H54 (cell line): ENCODE results near the gene SYNE2.

Source experiments
- DNase-seq: peaks from one replicate; pipeline ENCODE4 v3.0.0; 2011; ENCODE audit warnings: low spot score, mixed read lengths; ENCODE audit not compliant: insufficient read length
- FAIRE-seq: peaks from 3 replicates; lab custom pipeline; 2011; peaks lifted over from hg19 to GRCh38; lab: Jason Lieb, UNC
- POLR2A ChIP-seq: IDR thresholded peaks from 2 replicates; pipeline ENCODE4 v1.6.1; 2011; ENCODE audit warnings: low read depth, mild to moderate bottlenecking, low read length

The SYNE2 gene

GRCh38 chr14:64232095-64232838 lies 379.5 kb downstream of the SYNE2 start:
- peak; percentile 99 for FAIRE-seq
- no peak for TF ChIP-seq POLR2A
- DNase-seq = peak; percentile 63

GRCh38 chr14:64232944-64233343 lies 380.1 kb downstream of the SYNE2 start:
- DNase-seq = no peak
- no peak for TF ChIP-seq POLR2A
- no peak for FAIRE-seq

- FAIRE-seq = no peak
- no peak for TF ChIP-seq POLR2A
Observed at GRCh38 chr14:64233531-64234190, 380.9 kb downstream of the SYNE2 start.

GRCh38 chr14:64234877-64235651 lies 382.3 kb downstream of the SYNE2 start:
- FAIRE-seq (peak; percentile 87), DNase-seq (peak; percentile 50)
- TF ChIP-seq POLR2A = no peak

More at GRCh38 chr14:64233531-64234190, 380.9 kb downstream of the SYNE2 start:
- no peak for DNase-seq

- FAIRE-seq = no peak
- TF ChIP-seq POLR2A = no peak
Observed at GRCh38 chr14:64235652-64236640, 383.1 kb downstream of the SYNE2 start.

GRCh38 chr14:64238049-64238448 lies 385.2 kb downstream of the SYNE2 start:
- DNase-seq (no peak), FAIRE-seq (no peak)
- no peak for TF ChIP-seq POLR2A

More at GRCh38 chr14:64235652-64236640, 383.1 kb downstream of the SYNE2 start:
- DNase-seq = no peak

GRCh38 chr14:64238631-64239030 lies 385.8 kb downstream of the SYNE2 start:
- no peak for FAIRE-seq
- no peak for DNase-seq
- TF ChIP-seq POLR2A = no peak

- FAIRE-seq (no peak), DNase-seq (no peak)
- no peak for TF ChIP-seq POLR2A
Observed at GRCh38 chr14:64244279-64244678, 391.5 kb downstream of the SYNE2 start.

- DNase-seq (no peak), FAIRE-seq (no peak)
- TF ChIP-seq POLR2A = no peak
Observed at GRCh38 chr14:64245491-64245890, 392.7 kb downstream of the SYNE2 start.

- no peak for FAIRE-seq
- DNase-seq = no peak
- TF ChIP-seq POLR2A = no peak
Observed at GRCh38 chr14:64246688-64247087, 393.9 kb downstream of the SYNE2 start.

GRCh38 chr14:64247195-64247594 lies 394.4 kb downstream of the SYNE2 start:
- no peak for TF ChIP-seq POLR2A
- DNase-seq (no peak), FAIRE-seq (no peak)

GRCh38 chr14:64248689-64249088 lies 395.9 kb downstream of the SYNE2 start:
- FAIRE-seq (no peak), DNase-seq (no peak)
- TF ChIP-seq POLR2A = no peak

- FAIRE-seq (no peak), DNase-seq (no peak)
Observed at GRCh38 chr14:64249363-64249762, 396.6 kb downstream of the SYNE2 start.

GRCh38 chr14:64253672-64254071 lies 400.9 kb downstream of the SYNE2 start:
- TF ChIP-seq POLR2A = no peak
- DNase-seq (no peak), FAIRE-seq (peak; percentile 93)

More at GRCh38 chr14:64249363-64249762, 396.6 kb downstream of the SYNE2 start:
- no peak for TF ChIP-seq POLR2A
